Small intestine (tissue), 4 donors: ENCODE results near the gene PRAMEF6. TPM values are rescaled to one million over a fixed set of nuclear protein-coding genes. Genes with fewer than 3 reads are reported as not detected.

ENCODE experiments used
- polyA plus RNA-seq, 4 donors: library from polyadenylated mRNA; stranded (reverse) in 3 of 4; unstranded in 1 of 4; fragments of 200-250 nt in 3 of 4; fragments of 120-200 nt in 1 of 4; gene quantifications; one replicate each; pipeline versions ENCODE4 v1.2.1 to v1.2.3, GENCODE V29; 2013
- donor health status: healthy with polysubstance abuse.
- donor health status: Bipolar disorder and iron deficiency.
- donor health status: healthy.

Gene PRAMEF6
- polyA plus RNA-seq, 4 donors = not detected

Other genes with a start within 250 kb of the PRAMEF6 start
- not detected for gene AADACL3, start 231.5 kb downstream of the PRAMEF6 start, polyA plus RNA-seq
- gene CFAP107, start 201.4 kb downstream of the PRAMEF6 start, polyA plus RNA-seq = under 1 TPM in 1 of 4 donors, not detected in 3; 0.01 TPM
- not detected for gene PRAMEF12, start 173.8 kb downstream of the PRAMEF6 start, polyA plus RNA-seq
- gene PRAMEF1, start 156.2 kb downstream of the PRAMEF6 start, polyA plus RNA-seq = not detected
- not detected for gene PRAMEF11, start 116.2 kb downstream of the PRAMEF6 start, polyA plus RNA-seq
- gene HNRNPCL1, start 98.9 kb downstream of the PRAMEF6 start, polyA plus RNA-seq = not detected
- gene PRAMEF2, start 90.5 kb downstream of the PRAMEF6 start, polyA plus RNA-seq = not detected
- gene PRAMEF4, start 61.4 kb downstream of the PRAMEF6 start, polyA plus RNA-seq = not detected
- not detected for gene PRAMEF10, start 49.3 kb downstream of the PRAMEF6 start, polyA plus RNA-seq
- gene PRAMEF7, start 31.0 kb downstream of the PRAMEF6 start, polyA plus RNA-seq = not detected
- gene PRAMEF27, start 109.0 kb upstream of the PRAMEF6 start, polyA plus RNA-seq = not detected
- gene HNRNPCL3, start 113.2 kb upstream of the PRAMEF6 start, polyA plus RNA-seq = not detected
- not detected for gene PRAMEF25, start 123.2 kb upstream of the PRAMEF6 start, polyA plus RNA-seq
- not detected for gene HNRNPCL2, start 169.3 kb upstream of the PRAMEF6 start, polyA plus RNA-seq
- not detected for gene PRAMEF26, start 208.4 kb upstream of the PRAMEF6 start, polyA plus RNA-seq
- gene HNRNPCL4, start 218.1 kb upstream of the PRAMEF6 start, polyA plus RNA-seq = not detected
- gene PRAMEF9, start 224.3 kb upstream of the PRAMEF6 start, polyA plus RNA-seq = not detected